Loucy (cell line): ENCODE measurements around the gene SEMA6A.

ENCODE experiments used
- H2AFZ ChIP-seq: fragments of 200-600 bp; sonication (generic); 2 replicates; pipeline ENCODE4 v1.6.0; 2016; ENCODE audit warnings: antibody characterized with exemption, mild to moderate bottlenecking, low read length, moderate library complexity
- H3F3A ChIP-seq: fragments of 200-600 bp; 2 replicates; pipeline ENCODE4 v1.6.0; 2016; ENCODE audit warnings: antibody characterized with exemption, low read depth, mild to moderate bottlenecking
- H3K27me3 ChIP-seq: fragments of 200-600 bp; sonication (generic); 2 replicates; pipeline ENCODE4 v1.6.1; 2014; ENCODE audit warnings: low read length, mild to moderate bottlenecking; ENCODE audit not compliant: insufficient read depth, poor library complexity, severe bottlenecking
- H3K36me3 ChIP-seq: fragments of 200-600 bp; sonication (generic); 2 replicates; pipeline ENCODE4 v1.6.1; 2016; ENCODE audit warnings: low read length; ENCODE audit not compliant: insufficient read depth
- H3K4me1 ChIP-seq: fragments of 200-600 bp; sonication (generic); 2 replicates; pipeline ENCODE4 v1.5.1; 2014; ENCODE audit warnings: low read length, mild to moderate bottlenecking; ENCODE audit not compliant: insufficient read depth, poor library complexity, severe bottlenecking
- H3K4me2 ChIP-seq: fragments of 200-600 bp; sonication (generic); 2 replicates; pipeline ENCODE4 v1.6.0; 2014; ENCODE audit warnings: antibody characterized with exemption, low read length, low read depth, mild to moderate bottlenecking; ENCODE audit not compliant: poor library complexity, severe bottlenecking
- H3K4me3 ChIP-seq: fragments of 200-600 bp; sonication (generic); 2 replicates; pipeline ENCODE4 v1.5.1; 2014; ENCODE audit warnings: low read length, mild to moderate bottlenecking, mixed read lengths; ENCODE audit not compliant: poor library complexity, severe bottlenecking
- H3K79me2 ChIP-seq: fragments of 200-600 bp; sonication (generic); 2 replicates; pipeline ENCODE4 v1.6.1; 2014; ENCODE audit warnings: low read length; ENCODE audit not compliant: insufficient read depth
- H3K9ac ChIP-seq: fragments of 200-600 bp; sonication (generic); 2 replicates; pipeline ENCODE4 v1.6.0; 2014; ENCODE audit warnings: mild to moderate bottlenecking, low read depth, low read length, moderate library complexity; ENCODE audit not compliant: poor library complexity, severe bottlenecking
- H3K9me2 ChIP-seq: fragments of 200-600 bp; sonication (generic); replicated peaks from 2 replicates; pipeline ENCODE4 v1.6.1; 2016; ENCODE audit warnings: low read depth, low read length, mixed read lengths
- H3K9me3 ChIP-seq: fragments of 200-600 bp; sonication (generic); 2 replicates; pipeline ENCODE4 v1.6.1; 2014; ENCODE audit warnings: mild to moderate bottlenecking, antibody characterized with exemption, low read length, low read depth; ENCODE audit not compliant: insufficient read depth
- H4K20me1 ChIP-seq: fragments of 200-600 bp; sonication (generic); 2 replicates; pipeline ENCODE4 v1.6.0; 2014; ENCODE audit warnings: antibody characterized with exemption, low read length, mild to moderate bottlenecking; ENCODE audit not compliant: insufficient read depth, poor library complexity, severe bottlenecking
- EZH2phosphoT487 ChIP-seq: fragments of 200-600 bp; IDR thresholded peaks from 2 replicates; pipeline ENCODE4 v1.6.1; 2018; ENCODE audit warnings: antibody characterized with exemption, mild to moderate bottlenecking, moderate library complexity, borderline replicate concordance
- TF ChIP-seq, protein P1 (sequence below): fragments of 200-600 bp; sonication (generic); conservative IDR thresholded peaks from 2 replicates; pipeline ENCODE4 v1.5.1; 2014; ENCODE audit warnings: mild to moderate bottlenecking, antibody characterized with exemption, low read length

SEMA6A gene

DNA sequence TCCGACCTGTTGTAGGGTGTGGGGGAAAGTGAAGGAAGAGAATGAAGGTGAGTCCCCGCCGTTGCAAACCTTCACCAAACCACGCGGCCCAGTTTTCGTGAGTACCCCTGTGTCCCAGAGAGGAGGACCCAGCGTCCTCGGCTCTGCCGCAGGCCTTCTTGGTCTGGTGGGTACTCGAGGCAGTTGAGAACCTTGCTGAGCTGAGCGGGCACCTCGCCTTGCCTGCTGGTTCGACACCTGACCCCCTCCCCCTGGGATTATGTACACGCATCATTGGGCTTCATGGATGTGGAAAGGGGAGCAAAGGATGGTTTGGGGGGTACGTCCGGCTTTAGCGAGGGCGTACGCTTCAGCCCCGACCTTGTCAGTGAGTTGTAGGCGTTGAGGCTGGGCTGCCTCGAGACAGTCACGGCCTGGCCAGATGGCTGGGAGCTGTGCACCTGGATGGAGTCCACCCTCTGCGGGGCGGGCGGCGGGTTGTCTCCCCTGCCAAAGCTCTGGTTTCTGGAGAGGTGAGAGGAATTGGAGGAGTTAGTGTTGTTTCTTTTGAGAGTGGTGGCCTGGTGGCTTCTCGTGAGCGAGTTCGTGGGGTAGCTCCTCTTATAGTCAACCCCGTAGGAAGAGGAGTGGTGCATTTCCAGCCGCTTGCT is 128.1 kb downstream of the SEMA6A start:
- Histone ChIP-seq H3K27me3 (no peaks in the 10 kb centered on the region), H3K4me1 (no peaks in the 10 kb centered on the region), H3K4me2 (no peak overlapping the region), H3K9me3 (no peaks in the 10 kb centered on the region), H3K4me3 (no peak overlapping the region), H4K20me1 (no peaks in the 10 kb centered on the region), H2AFZ (no peak overlapping the region), H3F3A (no peaks in the 10 kb centered on the region), H3K36me3 (no peaks in the 10 kb centered on the region), H3K9me2 (no peaks in the 10 kb centered on the region), H3K79me2 (no peaks in the 10 kb centered on the region), H3K9ac (no peak overlapping the region)
- TF ChIP-seq, protein P1, sequence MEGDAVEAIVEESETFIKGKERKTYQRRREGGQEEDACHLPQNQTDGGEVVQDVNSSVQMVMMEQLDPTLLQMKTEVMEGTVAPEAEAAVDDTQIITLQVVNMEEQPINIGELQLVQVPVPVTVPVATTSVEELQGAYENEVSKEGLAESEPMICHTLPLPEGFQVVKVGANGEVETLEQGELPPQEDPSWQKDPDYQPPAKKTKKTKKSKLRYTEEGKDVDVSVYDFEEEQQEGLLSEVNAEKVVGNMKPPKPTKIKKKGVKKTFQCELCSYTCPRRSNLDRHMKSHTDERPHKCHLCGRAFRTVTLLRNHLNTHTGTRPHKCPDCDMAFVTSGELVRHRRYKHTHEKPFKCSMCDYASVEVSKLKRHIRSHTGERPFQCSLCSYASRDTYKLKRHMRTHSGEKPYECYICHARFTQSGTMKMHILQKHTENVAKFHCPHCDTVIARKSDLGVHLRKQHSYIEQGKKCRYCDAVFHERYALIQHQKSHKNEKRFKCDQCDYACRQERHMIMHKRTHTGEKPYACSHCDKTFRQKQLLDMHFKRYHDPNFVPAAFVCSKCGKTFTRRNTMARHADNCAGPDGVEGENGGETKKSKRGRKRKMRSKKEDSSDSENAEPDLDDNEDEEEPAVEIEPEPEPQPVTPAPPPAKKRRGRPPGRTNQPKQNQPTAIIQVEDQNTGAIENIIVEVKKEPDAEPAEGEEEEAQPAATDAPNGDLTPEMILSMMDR: no peak
- no peak for TF ChIP-seq EZH2phosphoT487

DNA sequence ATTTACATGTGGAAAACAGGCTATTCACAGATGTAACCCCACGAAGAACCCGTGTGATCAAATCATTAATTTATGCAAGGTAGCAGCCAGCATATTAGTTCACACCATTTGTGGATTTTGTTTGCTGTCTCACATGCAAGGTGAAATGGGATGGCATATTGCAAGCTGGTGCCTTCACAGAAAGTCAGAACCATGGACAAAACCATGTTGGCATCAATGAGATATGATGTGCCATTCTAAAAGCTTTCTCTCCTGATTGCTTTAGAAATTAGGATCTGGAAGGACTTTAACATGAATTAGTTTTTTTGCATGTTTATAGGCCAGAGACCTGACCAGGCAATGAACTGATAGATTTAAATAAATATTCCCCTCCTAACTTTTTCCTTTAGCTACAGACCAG is 129.3 kb downstream of the SEMA6A start:
- no peak overlapping the region for H3K4me2 ChIP-seq
- no peaks in the 10 kb centered on the region for H3K36me3 ChIP-seq
- no peaks in the 10 kb centered on the region for H3F3A ChIP-seq
- H3K4me1 ChIP-seq: no peaks in the 10 kb centered on the region
- H3K9me2 ChIP-seq: no peaks in the 10 kb centered on the region
- H3K4me3 ChIP-seq: no peak overlapping the region
- H3K9me3 ChIP-seq: no peaks in the 10 kb centered on the region
- no peaks in the 10 kb centered on the region for H4K20me1 ChIP-seq
- TF ChIP-seq, protein P1: no peak
- TF ChIP-seq EZH2phosphoT487: no peak
- no peaks in the 10 kb centered on the region for H3K27me3 ChIP-seq
- H3K9ac ChIP-seq: no peak overlapping the region
- no peak overlapping the region for H2AFZ ChIP-seq
- no peaks in the 10 kb centered on the region for H3K79me2 ChIP-seq

- Histone ChIP-seq H3K9ac (no peak overlapping the region), H3K4me2 (no peak overlapping the region), H3K79me2 (no peaks in the 10 kb centered on the region), H3K36me3 (no peaks in the 10 kb centered on the region), H2AFZ (no peak overlapping the region), H3F3A (no peaks in the 10 kb centered on the region), H3K4me3 (no peak overlapping the region), H4K20me1 (no peaks in the 10 kb centered on the region), H3K9me3 (no peaks in the 10 kb centered on the region), H3K27me3 (no peaks in the 10 kb centered on the region), H3K9me2 (no peaks in the 10 kb centered on the region), H3K4me1 (no peaks in the 10 kb centered on the region)
- TF ChIP-seq, protein P1: no peak
- TF ChIP-seq EZH2phosphoT487: no peak
Observed at GRCh38 chr5:116444373-116445295, 130.0 kb downstream of the SEMA6A start.
